Fibroblast of upper back skin (primary cell): Measurements from ENCODE around the gene ZNF185.
"Not testable (repeated sequence)": the region's sequence is repeated elsewhere in the genome, so short reads cannot be mapped to it uniquely, and the experiment has no call there.

Source experiments
- DNase-seq: peaks from one replicate; pipeline ENCODE4 v3.0.0-alpha.2; 2013

ZNF185 gene

GRCh38 chrX:152895724-152896420 is 2.0 kb upstream of the ZNF185 start:
- DNase-seq = no peak

DNA sequence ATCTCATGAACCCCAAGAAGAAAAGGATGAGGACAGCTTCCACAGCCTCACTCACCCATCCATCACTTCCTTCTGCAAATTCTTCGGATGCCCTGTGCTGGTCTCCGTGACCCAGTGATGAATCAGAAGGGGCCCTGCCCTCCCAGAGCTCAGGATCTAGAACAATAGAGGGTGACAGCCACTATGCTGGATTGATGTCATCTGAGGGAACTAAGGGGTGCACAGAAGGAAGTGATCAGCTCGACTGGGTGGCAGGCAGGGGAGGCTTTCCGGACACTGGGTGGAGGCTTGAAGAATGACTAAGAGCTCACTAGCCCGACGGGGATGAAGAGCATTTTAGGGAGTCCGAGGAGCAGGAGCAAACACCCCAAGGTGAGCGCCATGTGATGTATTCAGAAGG is 1.4 kb upstream of the ZNF185 start:
- DNase-seq = no peak

GRCh38 chrX:152898442-152898841 is 575 bp downstream of the ZNF185 start:
- DNase-seq = no peak

DNA sequence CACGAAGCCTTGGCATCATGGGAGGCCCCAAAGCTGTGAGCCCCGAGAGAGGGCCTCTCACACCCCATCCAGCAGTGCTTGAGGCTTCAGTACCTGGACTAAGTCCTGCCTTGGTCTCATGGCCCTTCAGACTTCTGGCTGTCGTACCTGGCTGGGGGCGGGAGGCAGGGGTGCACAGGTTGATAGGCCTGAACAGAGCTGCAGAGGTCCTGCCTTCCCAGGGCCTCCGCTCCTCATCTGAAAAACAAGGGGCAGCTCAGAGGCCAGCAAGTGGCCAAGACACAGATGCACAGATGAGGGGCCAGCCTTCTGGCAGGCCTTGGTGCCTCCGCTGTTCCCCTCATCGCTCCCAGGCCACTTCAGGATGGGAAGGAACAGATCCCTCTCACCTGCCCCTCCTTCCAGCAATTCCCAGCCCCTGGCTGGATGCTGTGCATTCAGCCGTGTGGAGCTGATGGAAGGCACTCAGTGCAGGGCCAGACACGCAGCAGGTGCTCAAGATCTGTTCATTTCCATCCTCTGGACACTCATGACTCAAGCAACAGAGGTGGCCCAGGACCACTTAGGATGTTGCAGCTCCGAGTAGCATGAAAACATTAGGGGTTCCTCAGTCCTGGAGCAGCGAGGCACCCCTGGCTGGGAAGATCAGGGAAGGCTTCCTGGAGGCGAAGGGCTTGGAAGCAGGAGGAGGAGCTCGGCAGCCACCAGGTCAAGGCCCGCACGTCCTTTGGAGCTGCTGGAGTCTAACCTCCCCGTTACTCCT is 1.4 kb downstream of the ZNF185 start:
- no peak for DNase-seq

- no peak for DNase-seq
These were observed 2.2 kb downstream of the ZNF185 start for GRCh38 chrX:152899874-152900719.

GRCh38 chrX:152900937-152901445 is 3.1 kb downstream of the ZNF185 start:
- no peak for DNase-seq

GRCh38 chrX:152901816-152902501 is 4.1 kb downstream of the ZNF185 start:
- no peak for DNase-seq

DNA sequence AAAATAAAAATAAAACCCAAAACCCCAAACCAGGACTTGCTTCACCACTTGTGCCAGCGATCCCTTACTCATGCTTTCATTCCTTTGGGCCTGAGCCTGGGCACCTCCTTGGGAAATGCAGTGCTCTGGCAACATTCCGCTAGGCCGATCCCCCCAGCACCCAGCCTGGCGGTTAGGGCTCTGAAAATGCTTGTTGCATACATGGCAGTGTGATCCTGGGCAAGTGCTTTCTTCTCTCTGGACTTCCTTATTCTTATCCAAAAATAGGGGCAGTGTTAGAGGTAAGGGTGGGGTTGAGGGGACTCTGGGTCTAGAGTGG is 4.6 kb downstream of the ZNF185 start:
- DNase-seq = no peak

- DNase-seq = no peak
These were observed 5.7 kb downstream of the ZNF185 start for GRCh38 chrX:152903589-152903988.

- DNase-seq = peak; percentile 58
These were observed 6.5 kb downstream of the ZNF185 start for GRCh38 chrX:152904151-152905080.

GRCh38 chrX:152905081-152905420 is 7.2 kb downstream of the ZNF185 start:
- DNase-seq = no peak

DNA sequence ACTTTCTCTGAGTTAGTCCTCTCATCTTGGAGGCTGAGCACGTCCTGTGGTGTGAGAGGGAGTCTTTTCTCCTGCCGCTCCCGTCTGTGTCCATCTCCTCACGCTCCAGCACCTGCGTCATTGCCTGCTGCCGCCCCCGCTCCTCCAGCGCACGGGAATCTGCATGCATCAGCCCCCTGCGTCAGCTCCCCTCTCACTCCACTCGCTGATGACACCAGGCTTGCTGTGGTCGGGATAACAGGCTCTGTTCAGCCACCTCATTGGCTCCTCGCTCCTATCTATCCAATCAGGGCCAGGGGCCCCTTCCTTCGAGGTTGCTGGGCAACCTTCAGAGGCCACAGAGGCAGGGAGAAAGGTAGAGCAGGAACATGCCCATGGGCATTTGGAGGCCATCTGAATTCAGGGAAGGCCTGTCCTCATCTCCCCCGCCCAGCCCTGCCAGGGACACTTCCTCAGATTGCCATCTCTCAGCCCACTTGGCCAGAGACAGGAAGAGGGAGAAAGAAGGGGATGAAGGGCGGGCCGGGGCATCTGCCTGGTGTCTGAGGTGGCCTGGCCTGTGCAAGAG is 9.3 kb downstream of the ZNF185 start:
- DNase-seq = peak; percentile 36

DNA sequence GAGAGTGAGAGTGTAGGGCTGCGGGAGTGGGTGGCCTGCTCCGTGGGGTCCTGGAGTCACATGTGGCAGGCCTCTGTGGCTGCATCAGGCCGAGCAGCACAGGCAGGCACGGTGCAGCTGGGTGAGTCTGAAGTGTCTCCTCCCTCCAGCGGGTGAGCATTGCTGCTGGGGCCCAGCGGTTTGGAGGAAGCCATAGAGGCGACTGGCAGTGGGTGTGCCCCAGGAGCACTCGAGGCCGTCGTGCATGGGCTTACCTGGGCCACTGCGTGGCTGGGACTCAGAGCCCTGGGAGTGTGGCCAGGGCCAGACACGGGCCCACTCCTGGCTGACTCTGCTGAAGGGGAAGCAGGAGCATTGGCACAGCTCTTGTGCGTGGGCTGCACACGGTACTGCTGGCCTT is 10.6 kb downstream of the ZNF185 start:
- DNase-seq = no peak

DNA sequence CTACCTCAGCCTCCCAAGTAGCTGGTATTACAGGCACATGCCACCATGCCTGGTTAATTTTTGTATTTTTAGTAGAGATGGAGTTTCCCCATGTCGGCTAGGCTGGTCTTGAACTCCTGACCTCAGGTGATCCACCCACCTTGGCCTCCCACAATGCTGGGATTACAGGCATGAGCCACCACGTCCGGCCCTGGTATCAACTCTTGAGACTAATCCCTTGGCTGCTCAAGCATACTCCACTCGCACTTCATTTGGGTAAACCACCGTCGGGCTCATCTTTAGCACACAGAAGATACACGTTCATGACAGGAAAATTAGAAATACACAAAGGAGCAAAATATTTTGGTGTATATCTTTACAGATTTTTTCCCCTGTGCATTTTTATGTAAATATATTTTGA is 12.2 kb downstream of the ZNF185 start:
- DNase-seq = not testable (repeated sequence)

GRCh38 chrX:152912106-152912505 is 14.2 kb downstream of the ZNF185 start:
- DNase-seq = no peak

DNA sequence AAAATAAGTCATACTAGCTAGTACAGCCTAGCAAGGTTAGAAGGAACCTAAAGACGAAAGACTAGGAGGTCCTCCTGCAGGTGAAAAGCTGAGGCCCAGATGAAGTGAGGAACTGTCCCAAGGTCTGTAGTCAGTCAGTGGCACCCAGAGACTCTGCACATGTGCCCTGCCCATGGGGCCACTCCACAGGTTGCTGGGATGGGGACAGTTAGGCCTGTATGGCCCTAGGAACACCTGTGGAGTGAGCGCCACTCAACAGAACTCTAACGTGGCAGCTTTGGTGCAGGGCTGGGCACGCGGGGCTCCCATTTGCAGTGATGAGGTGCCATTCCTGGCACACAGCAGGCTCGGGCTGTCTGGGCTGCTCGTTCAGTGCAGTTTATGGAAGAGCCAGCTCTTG is 14.8 kb downstream of the ZNF185 start:
- DNase-seq = no peak

DNA sequence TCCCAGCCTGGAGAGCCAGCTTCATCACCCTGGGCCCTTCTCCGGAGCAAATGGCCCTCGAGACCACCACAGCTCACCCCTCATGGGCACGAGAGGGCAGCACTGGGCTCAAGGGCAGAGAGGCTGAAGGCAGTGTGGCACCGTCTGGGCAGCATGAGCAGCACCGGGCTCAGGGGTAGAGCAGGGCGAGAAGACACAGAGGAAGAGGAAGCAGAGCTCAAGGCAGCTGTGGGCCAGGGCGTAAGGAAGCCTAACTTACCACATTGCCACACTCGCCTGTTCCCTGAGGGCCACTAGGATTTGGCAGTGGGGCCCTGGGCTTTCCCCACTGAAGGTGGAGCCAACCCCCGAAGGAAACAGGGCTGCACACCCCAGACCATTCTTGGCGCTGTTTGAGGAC is 15.5 kb downstream of the ZNF185 start:
- DNase-seq = no peak

DNA sequence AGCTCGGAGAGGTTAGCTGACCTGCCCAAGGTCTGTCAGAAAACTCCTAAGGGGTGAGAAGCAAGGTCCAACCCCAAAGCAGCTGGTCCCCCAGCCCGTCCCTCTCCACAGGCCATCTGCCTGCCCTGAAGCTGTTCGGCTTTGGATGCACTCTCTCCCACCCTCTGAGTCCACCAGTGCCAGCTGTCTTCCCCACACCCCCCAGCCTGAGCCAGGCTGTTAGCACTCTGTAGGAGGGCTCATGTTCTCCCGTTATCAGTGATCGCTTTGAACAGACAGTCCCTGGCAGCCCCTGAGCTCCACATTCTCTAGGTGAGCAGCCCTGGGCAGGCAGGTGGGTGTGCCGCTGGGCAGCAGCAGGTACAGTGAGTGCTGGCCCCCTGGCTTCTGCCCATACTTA is 16.0 kb downstream of the ZNF185 start:
- DNase-seq = no peak

DNA sequence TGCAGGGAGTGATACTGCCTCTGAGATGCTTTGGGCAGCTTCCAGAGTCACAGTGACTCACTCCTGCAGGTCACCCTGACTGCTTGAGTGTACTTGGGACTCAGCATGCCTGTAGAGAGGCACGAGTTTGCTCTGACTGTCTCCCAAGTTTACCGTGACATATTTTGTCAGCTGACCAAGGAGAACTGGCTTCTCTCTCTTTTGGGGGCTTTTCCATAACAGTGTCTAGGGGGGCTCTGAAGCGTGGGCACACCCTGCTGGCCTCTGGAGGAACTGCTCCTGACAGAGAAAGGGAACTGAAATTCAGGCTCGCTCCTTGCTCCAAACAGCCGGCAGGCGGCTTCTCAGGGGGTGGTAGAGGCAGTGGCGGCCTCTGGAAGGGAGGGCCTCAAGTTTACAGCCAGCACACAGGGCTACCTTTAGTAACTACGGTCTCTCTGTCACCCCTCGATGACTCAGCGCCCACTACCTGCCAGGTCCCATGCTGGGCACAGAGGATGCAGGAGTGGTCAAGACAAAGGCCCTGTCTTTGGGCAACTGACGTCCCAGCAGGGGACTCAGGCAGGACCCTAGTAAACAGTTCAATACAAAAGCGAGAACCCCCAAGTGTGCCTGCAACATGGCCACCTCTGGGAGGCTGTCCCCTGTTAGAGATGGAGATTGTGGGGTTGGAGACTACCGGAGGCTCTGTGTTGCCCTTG is 17.8 kb downstream of the ZNF185 start:
- DNase-seq = peak; percentile 40

- DNase-seq = no peak
These were observed 20.1 kb downstream of the ZNF185 start for GRCh38 chrX:152917656-152918579.
